Activated CD4-positive, alpha-beta T cell treated with anti-CD3 and anti-CD28 coated beads for 36 hours (primary cell): ENCODE results near the gene ZNRF3. TPM values are rescaled to one million over a fixed set of nuclear protein-coding genes. Genes with fewer than 3 reads are reported as not detected.
"Not testable (repeated sequence)": the region's sequence is repeated elsewhere in the genome, so short reads cannot be mapped to it uniquely, and the experiment has no call there.

ENCODE experiments used
- ATAC-seq: fragments of 200-7000 bp; cut with Tn5 transposase; one replicate; pipeline ENCODE4 v1.10.0; 2021; ENCODE audit warnings: mild to moderate bottlenecking, moderate library complexity
- CTCF ChIA-PET: fragments of 350-600 bp; sonication (Branson Sonifier 250); formaldehyde crosslinking; loops from one replicate; lab custom pipeline; 2021; ENCODE audit warnings: antibody characterized with exemption; lab: Charles Lee
- POLR2A ChIA-PET: fragments of 350-600 bp; sonication (Branson Sonifier 250); formaldehyde crosslinking; loops from one replicate; lab custom pipeline; 2021; ENCODE audit warnings: antibody characterized with exemption, inconsistent platforms; lab: Charles Lee
- DNase-seq: peaks from one replicate; pipeline ENCODE4 v3.0.0-alpha.2; 2020
- H3K27ac Mint-ChIP-seq: one replicate; pipeline ENCODE4 v1.8.0; 2021; ENCODE audit warnings: mixed read lengths
- H3K27me3 Mint-ChIP-seq: one replicate; pipeline ENCODE4 v1.8.0; 2021; ENCODE audit warnings: mixed read lengths
- H3K36me3 Mint-ChIP-seq: one replicate; pipeline ENCODE4 v1.8.0; 2021; ENCODE audit warnings: low read depth, mixed read lengths
- H3K4me1 Mint-ChIP-seq: one replicate; pipeline ENCODE4 v1.8.0; 2021; ENCODE audit warnings: mixed read lengths
- H3K4me3 Mint-ChIP-seq: one replicate; pipeline ENCODE4 v1.8.0; 2021; ENCODE audit warnings: mild to moderate bottlenecking, moderate library complexity, mixed read lengths
- H3K9me3 Mint-ChIP-seq: one replicate; pipeline ENCODE4 v1.8.0; 2021; ENCODE audit warnings: low read depth, mixed read lengths
- intact Hi-C, 2 experiments: fragments of 100-400 bp; cut with DNase I in 1 of 2; cut with micrococcal nuclease in 1 of 2; formaldehyde crosslinking; loops; one replicate each; pipeline versions ENCODE4 v1.14.2 to v1.15.1; 2022 to 2024; cut with DNase I, micrococcal nuclease
- total RNA-seq, 2 experiments: library from RNA; stranded (reverse); gene quantifications; one replicate each; pipeline ENCODE4 v1.2.3, GENCODE V29; 2021

The ZNRF3 gene
- total RNA-seq, 2 experiments from 2014 or later: 2.3 TPM

GRCh38 chr22:28906312-28906711 lies 22.9 kb downstream of the ZNRF3 start:
- CTCF ChIA-PET: interaction anchor here (1.0 kb wide), 2 partner anchors 51 to 172 kb away, joined by 3 to 4 read pairs; no protein-coding TSS in a partner anchor
- ATAC-seq: no peak
- Mint-ChIP-seq H3K9me3 (no peaks in the 10 kb centered on the region), H3K36me3 (peaks cover 4% of the 10 kb centered on the region), H3K27me3 (peaks cover 38% of the 10 kb centered on the region), H3K4me3 (no peak overlapping the region), H3K27ac (no peak overlapping the region), H3K4me1 (peaks cover 44% of the 10 kb centered on the region)
- intact Hi-C loops: loop anchor here (2.0 to 10.0 kb wide), 3 partner anchors 112 to 164 kb away; partner anchors contain the start of genes CCDC117 (in 1 of the 2) and HSCB (in 1 of the 2)
- DNase-seq: no peak
- POLR2A ChIA-PET: no interaction called here

GRCh38 chr22:28907311-28908008 lies 24.1 kb downstream of the ZNRF3 start:
- H3K9me3 Mint-ChIP-seq: no peaks in the 10 kb centered on the region
- H3K27ac Mint-ChIP-seq: peak overlapping the region; percentile 86
- peak; percentile 87 for DNase-seq
- POLR2A ChIA-PET: interaction anchor here (0.7 to 1.1 kb wide), 3 partner anchors 11 to 95 kb away, joined by 3 to 4 read pairs (median 4); partner anchors contain the start of gene ZNRF3
- peaks cover 4% of the 10 kb centered on the region for H3K36me3 Mint-ChIP-seq
- H3K4me1 Mint-ChIP-seq: peaks cover 44% of the 10 kb centered on the region
- ATAC-seq: peak; percentile 92
- intact Hi-C loops: loop anchor here (1.0 to 10.0 kb wide), 5 partner anchors 111 to 260 kb away; partner anchors contain the start of genes CCDC117 (in 1 of the 2) and HSCB (in 1 of the 2)
- peaks cover 36% of the 10 kb centered on the region for H3K27me3 Mint-ChIP-seq
- H3K4me3 Mint-ChIP-seq: no peak overlapping the region
- CTCF ChIA-PET: interaction anchor here (1.0 kb wide), 2 partner anchors 34 to 170 kb away, joined by 3 read pairs; no protein-coding TSS in a partner anchor

DNA sequence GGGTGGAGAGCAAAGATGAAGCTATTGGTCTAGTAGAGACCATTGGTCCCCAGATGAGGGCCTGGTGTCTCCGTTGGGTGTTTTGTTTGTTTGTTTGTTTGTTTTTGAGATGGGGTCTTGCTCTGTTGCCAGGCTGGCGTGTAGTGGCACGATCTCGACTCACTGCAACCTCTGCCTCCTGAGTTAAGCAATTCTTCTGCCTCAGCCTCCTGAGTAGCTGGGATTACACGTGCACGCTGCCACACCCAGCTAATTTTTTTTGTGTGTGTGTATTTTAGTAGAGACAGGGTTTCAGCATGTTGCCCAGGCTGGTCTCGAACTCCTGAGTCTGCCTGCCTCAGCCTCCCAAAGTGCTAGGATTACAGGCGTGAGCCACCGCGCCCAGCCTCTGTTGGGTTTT lies 25.4 kb downstream of the ZNRF3 start:
- peak overlapping the region; percentile 86 for H3K27ac Mint-ChIP-seq
- peaks cover 36% of the 10 kb centered on the region for H3K27me3 Mint-ChIP-seq
- peak; percentile 11 for DNase-seq
- H3K36me3 Mint-ChIP-seq, H3K4me3 Mint-ChIP-seq, H3K9me3 Mint-ChIP-seq, ATAC-seq: not testable (repeated sequence)
- intact Hi-C loops: loop anchor here (1.0 to 10.0 kb wide), 9 partner anchors 26 to 294 kb away; partner anchors contain the start of genes CCDC117 (in 1 of the 2) and ZNRF3 (in 1 of the 2)
- H3K4me1 Mint-ChIP-seq: peaks cover 44% of the 10 kb centered on the region
- ChIA-PET CTCF (interaction anchor here (0.6 kb wide), 1 partner anchor 71 kb away, joined by 3 read pairs; no protein-coding TSS in a partner anchor), POLR2A (interaction anchor here (0.6 to 1.2 kb wide), 3 partner anchors 68 to 151 kb away, joined by 3 to 4 read pairs (median 3); no protein-coding TSS in a partner anchor)

DNA sequence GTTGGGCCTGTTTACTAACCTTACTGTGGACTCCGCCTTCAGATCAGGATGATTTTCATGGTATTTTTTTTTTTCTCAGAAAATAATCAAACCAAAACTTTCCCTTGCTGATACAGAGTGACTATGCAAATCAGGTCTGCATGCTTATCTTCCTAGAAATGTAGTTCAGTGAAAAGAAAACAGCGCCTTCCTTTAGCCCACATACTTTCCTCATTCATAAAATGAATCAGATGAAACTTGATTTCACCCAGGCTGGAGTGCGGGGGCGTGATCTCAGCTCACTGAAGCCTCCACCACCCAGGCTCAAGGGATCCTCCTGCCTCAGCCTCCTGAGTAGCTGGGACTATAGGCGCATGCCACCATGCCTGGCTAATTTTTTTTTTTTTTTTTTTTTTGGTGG lies 26.0 kb downstream of the ZNRF3 start:
- ATAC-seq: peak; percentile 71
- Mint-ChIP-seq H3K36me3 (peaks cover 4% of the 10 kb centered on the region), H3K27ac (peak overlapping the region; percentile 18), H3K27me3 (peaks cover 32% of the 10 kb centered on the region), H3K9me3 (no peaks in the 10 kb centered on the region), H3K4me1 (peaks cover 44% of the 10 kb centered on the region), H3K4me3 (no peak overlapping the region)
- ChIA-PET CTCF (interaction anchor here (0.6 kb wide), 1 partner anchor 70 kb away, joined by 3 read pairs; no protein-coding TSS in a partner anchor), POLR2A (interaction anchor here (0.6 to 1.2 kb wide), 2 partner anchors 67 to 96 kb away, joined by 3 to 4 read pairs; no protein-coding TSS in a partner anchor)
- peak; percentile 91 for DNase-seq
- intact Hi-C loops: loop anchor here (1.0 to 10.0 kb wide), 9 partner anchors 26 to 294 kb away; partner anchors contain the start of genes CCDC117 (in 1 of the 2) and ZNRF3 (in 1 of the 2)

DNA sequence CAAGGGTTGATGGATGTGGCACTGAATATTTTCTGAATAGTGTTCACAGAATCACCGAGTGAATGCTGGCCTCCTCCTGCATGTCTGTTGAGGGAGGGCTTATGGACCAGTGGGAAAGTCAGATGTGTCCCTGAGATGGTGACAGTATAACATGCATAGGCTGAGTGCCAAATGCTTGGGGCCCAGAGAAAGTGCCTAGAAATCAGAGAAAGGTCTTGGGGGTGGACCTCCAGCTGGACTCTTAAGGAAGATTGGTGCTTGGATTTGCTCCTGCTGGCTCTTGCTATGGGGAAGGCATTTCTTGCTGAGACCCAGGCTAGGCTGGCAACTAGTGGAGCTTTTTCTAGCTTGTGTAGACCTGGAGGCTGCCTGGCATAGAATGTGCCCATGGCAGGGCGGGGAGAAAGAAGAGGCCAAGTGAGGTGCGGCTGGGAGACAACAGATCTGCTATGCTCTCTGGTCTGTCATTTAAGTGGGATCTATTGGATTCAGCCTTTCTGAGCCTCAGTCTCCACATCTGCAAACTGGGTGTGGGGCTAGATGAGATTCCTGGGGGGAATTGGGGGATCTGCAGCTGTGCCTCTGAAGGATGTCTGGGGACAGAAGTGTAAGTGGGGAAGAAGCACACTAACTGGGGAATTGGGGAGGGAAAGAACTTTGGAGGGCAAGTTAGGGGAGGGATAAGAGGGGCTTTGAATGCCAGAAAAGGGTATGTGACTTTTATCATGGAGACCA lies 27.4 kb downstream of the ZNRF3 start:
- no peak overlapping the region for H3K4me3 Mint-ChIP-seq
- DNase-seq (no peak), ATAC-seq (no peak)
- H3K9me3 Mint-ChIP-seq: no peaks in the 10 kb centered on the region
- POLR2A ChIA-PET: no interaction called here
- intact Hi-C loops: no loop called here
- CTCF ChIA-PET: interaction anchor here (0.6 kb wide), 1 partner anchor 129 kb away, joined by 3 read pairs; no protein-coding TSS in a partner anchor
- peak overlapping the region; percentile 17 for H3K27ac Mint-ChIP-seq
- H3K4me1 Mint-ChIP-seq: peaks cover 44% of the 10 kb centered on the region
- peaks cover 28% of the 10 kb centered on the region for H3K27me3 Mint-ChIP-seq
- H3K36me3 Mint-ChIP-seq: peaks cover 4% of the 10 kb centered on the region

GRCh38 chr22:28911304-28911690 lies 27.9 kb downstream of the ZNRF3 start:
- no peak for ATAC-seq
- CTCF ChIA-PET: interaction anchor here (0.6 to 1.5 kb wide), 2 partner anchors 16 to 129 kb away, joined by 3 to 4 read pairs; no protein-coding TSS in a partner anchor
- Mint-ChIP-seq H3K27ac (no peak overlapping the region), H3K27me3 (peaks cover 26% of the 10 kb centered on the region), H3K4me1 (peaks cover 41% of the 10 kb centered on the region), H3K36me3 (peaks cover 4% of the 10 kb centered on the region), H3K9me3 (no peaks in the 10 kb centered on the region), H3K4me3 (no peak overlapping the region)
- intact Hi-C loops: no loop called here
- DNase-seq: no peak
- POLR2A ChIA-PET: no interaction called here

- ChIA-PET POLR2A (interaction anchor here (0.5 kb wide), 1 partner anchor 154 kb away, joined by 3 read pairs; no protein-coding TSS in a partner anchor), CTCF (interaction anchor here (0.6 to 1.5 kb wide), 2 partner anchors 15 to 36 kb away, joined by 3 to 4 read pairs; no protein-coding TSS in a partner anchor)
- H3K9me3 Mint-ChIP-seq: no peaks in the 10 kb centered on the region
- intact Hi-C loops: no loop called here
- H3K27me3 Mint-ChIP-seq: peaks cover 30% of the 10 kb centered on the region
- H3K27ac Mint-ChIP-seq: no peak overlapping the region
- H3K4me1 Mint-ChIP-seq: peaks cover 33% of the 10 kb centered on the region
- ATAC-seq (no peak), DNase-seq (no peak)
- H3K4me3 Mint-ChIP-seq: no peak overlapping the region
- H3K36me3 Mint-ChIP-seq: no peaks in the 10 kb centered on the region
Observed at GRCh38 chr22:28911777-28912669, 28.7 kb downstream of the ZNRF3 start.

- no peak overlapping the region for H3K4me3 Mint-ChIP-seq
Observed at GRCh38 chr22:28914201-28914600, 30.8 kb downstream of the ZNRF3 start.

DNA sequence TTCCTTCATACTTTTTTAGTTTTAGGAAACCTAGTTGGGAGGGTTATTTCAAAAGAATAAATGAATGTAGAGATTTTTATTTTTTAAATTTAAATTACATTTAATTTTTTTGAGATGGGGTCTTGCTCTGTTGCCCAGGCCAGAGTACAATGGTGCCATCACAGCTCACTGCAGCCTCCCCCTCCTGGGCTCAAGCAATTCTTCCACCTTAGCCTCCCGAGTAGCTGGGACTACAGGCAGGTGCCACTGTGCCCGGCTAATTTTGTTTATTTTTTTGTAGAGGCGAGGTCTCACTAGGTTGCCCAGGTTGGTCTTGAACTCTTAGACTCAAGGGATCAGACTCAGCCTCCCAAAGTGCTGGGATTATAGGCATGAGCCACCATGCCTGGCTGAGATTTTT lies 32.6 kb downstream of the ZNRF3 start:
- Mint-ChIP-seq H3K4me1 (peaks cover 5% of the 10 kb centered on the region), H3K27ac (no peak overlapping the region), H3K4me3 (no peak overlapping the region), H3K9me3 (no peaks in the 10 kb centered on the region), H3K27me3 (peaks cover 35% of the 10 kb centered on the region), H3K36me3 (no peaks in the 10 kb centered on the region)
- DNase-seq (no peak), ATAC-seq (no peak)
- intact Hi-C loops: no loop called here
- POLR2A ChIA-PET: no interaction called here
- CTCF ChIA-PET: no interaction called here

More at GRCh38 chr22:28914201-28914600, 30.8 kb downstream of the ZNRF3 start:
- H3K9me3 Mint-ChIP-seq: no peaks in the 10 kb centered on the region
- no peak overlapping the region for H3K27ac Mint-ChIP-seq
- DNase-seq (no peak), ATAC-seq (no peak)
- intact Hi-C loops: no loop called here
- ChIA-PET POLR2A (interaction anchor here (0.5 to 0.6 kb wide), 2 partner anchors 10 to 81 kb away, joined by 4 to 10 read pairs; no protein-coding TSS in a partner anchor), CTCF (no interaction called here)
- no peaks in the 10 kb centered on the region for H3K36me3 Mint-ChIP-seq
- H3K27me3 Mint-ChIP-seq: peaks cover 41% of the 10 kb centered on the region
- H3K4me1 Mint-ChIP-seq: peaks cover 15% of the 10 kb centered on the region
